NCI-H510A (cell line): ENCODE data around the gene NNMT.
"Not testable (repeated sequence)": the region's sequence is repeated elsewhere in the genome, so short reads cannot be mapped to it uniquely, and the experiment has no call there.

Experiments used
- DNase-seq: peaks from one replicate; lab custom pipeline; 2025; lab: John Stamatoyannopoulos, UW

The NNMT gene

GRCh38 chr11:114310095-114310494 lies 13.9 kb downstream of the NNMT start:
- no peak for DNase-seq

DNA sequence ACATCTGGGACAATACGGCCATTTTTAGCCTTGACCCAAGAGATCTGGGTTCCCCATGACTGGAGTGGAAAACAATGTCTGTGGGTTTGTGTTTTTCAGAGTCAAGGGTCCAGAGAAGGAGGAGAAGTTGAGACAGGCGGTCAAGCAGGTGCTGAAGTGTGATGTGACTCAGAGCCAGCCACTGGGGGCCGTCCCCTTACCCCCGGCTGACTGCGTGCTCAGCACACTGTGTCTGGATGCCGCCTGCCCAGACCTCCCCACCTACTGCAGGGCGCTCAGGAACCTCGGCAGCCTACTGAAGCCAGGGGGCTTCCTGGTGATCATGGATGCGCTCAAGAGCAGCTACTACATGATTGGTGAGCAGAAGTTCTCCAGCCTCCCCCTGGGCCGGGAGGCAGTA lies 15.7 kb downstream of the NNMT start:
- no peak for DNase-seq

DNA sequence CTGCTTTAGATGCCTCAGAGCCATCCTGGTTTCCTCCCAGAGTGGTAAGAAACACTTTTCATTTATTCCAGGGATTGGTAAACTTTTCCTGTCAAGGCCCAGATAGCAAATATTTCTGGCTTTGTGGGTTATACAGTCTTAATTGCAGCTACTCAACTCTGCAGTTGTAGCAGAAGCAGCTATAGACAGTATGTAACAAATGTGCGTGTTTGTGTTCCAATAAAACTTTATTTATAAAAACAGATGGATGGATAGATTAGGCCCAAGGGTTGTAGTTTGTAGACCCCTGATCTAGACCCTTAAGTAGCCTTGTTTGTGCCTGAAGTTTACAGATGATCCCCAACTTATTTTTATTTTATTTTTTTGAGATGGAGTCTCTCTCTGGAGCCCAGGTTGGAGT lies 17.9 kb downstream of the NNMT start:
- DNase-seq, result no peak

- DNase-seq, result no peak
Observed at GRCh38 chr11:114315749-114316368, 19.7 kb downstream of the NNMT start.

DNA sequence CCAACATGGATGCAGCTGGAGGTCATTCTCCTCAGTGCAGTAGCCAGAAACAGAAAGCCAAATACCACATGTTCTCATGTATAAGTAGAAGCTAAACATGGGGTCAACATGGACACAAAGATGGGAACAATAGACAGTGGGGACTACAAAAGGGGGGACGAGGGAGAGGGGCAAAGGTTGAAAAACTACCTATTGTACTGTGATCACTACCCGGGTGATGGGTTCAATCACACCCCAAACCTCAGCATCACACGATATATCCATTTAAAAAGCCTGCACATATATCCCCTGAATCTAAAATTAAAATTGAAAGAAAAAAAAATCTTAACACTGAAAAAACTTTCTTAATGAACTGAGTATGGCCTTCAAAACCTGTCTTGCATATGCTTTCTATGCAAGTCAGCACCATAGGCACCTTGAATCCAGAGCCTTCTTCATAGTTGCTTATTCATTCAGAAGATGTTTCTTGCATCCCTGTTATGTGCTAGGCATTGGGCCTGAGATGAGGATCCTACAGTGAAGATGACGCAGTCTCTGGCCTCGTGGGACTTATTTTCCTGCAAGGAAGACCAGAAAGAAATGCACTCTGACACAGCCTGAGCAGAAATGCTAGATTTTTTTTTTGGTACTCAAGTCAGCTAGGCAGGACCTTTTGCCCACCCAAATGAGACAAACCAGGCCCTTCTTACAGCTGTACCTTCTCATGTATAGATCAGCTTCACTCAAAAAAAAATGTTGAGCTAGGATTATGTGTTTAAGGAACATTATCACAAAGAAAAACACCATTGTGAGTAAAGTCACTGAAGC lies 21.0 kb downstream of the NNMT start:
- DNase-seq, result no peak

DNA sequence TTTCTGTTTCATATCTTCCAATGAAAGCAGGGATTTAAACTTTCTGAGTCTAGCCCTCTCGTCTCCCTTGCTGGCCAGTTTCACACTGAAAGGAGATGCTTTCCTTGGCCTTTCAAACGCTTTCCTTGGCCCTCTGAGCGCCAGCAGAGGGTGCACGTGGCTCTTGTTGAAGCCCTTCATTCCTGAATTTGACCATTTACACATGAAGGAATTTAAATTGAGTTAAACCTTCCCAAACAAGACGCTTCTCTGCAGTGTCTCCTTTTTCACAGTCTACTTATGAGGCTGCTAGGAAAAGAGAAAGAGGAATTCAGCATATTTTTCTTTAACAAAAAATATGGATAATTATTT lies 21.6 kb downstream of the NNMT start:
- DNase-seq, result no peak

- peak; percentile 53 for DNase-seq
Observed at GRCh38 chr11:114318361-114318760, 22.2 kb downstream of the NNMT start.

GRCh38 chr11:114319716-114320328 lies 23.6 kb downstream of the NNMT start:
- DNase-seq, result no peak

DNA sequence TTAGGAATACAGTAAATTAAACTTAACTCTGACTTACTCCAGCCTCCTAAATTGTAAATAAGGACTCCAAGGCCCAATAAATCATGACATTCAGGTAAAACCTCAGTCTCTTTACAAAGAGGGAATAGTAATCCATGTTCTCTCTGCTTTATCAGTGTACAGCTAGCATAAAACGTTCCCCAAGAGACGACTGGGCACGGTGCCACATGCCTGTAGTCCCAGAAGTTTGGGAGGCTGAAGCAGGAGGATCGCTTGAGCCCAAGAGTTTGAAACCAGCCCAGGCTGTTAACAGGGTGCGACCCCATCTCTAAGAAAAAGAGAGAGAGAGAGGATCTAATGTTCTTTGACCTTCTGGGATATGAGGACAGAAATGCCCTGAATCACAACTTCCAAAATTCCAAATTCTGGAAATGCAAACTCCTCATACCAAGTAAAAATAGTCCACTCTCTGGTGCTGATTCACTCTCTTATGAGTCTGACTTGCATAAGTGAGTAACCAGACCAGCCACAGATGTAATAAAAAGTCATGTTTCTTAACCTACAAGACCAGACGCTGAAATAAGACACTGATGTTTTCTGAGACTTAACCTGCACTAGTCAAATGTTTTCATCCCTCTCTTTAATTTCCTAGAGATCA lies 25.5 kb downstream of the NNMT start:
- DNase-seq, result no peak

GRCh38 chr11:114322934-114323333 lies 26.7 kb downstream of the NNMT start:
- DNase-seq, result no peak

DNA sequence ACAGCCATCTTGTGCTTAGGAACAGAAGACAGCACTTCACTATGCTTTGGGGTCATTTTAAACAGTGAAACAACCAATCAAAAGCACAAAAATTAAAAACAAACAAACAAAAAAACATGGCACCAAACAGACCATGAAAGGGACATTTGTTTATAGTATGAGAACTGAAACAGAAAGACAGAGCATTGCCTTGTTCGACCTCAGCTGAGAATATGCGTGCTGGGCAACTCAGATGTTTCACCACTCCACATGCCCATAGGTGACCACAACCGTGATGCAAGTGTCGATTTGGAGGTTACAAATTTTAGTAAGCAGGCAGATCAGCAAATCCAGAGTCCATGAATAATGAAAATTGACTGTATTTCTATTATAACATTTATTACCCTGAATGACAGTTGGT lies 30.0 kb downstream of the NNMT start:
- DNase-seq, result no peak

GRCh38 chr11:114326776-114327175 lies 30.6 kb downstream of the NNMT start:
- DNase-seq, result no peak

- no peak for DNase-seq
Observed at GRCh38 chr11:114330373-114330772, 34.2 kb downstream of the NNMT start.

DNA sequence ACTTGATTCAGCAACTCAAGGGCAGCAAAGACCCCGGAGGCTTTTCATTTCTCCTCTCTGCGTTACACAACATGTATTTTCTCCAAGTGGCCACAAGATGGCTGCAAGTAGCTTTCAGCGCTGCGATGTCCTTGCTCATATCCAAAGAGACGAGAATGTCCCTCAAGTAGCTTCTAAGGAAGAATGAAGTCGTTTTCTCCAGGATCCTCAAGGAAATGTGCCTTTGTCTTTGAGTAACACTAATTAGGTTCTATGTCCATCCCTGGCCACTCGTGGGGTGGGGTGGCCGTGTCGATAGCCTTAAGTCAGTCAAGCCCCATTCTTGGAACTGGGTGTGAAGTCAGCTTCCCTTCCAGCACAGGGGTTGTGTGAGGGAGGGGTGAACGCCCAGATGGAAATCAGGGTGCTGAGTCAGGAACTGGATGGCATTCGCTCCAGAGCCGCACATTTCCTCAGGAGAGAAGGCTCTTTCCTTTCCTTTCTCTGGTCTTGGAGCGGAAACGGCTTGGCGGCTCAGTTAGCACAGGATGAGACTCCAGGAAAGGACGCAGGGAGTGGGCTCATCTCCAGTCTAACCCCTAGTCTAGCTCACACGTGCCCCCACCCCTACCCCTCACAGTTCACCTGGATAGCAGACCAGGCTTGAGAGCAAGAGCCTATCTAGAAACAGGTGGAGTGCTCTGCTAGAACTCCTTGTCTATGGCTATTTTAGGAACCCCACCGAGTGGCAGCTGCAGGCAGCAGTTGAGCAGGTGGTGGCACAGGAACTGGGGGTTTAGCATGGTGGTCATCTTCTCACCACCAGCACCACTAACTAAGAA lies 44.3 kb downstream of the NNMT start:
- DNase-seq, result peak; percentile 29

DNA sequence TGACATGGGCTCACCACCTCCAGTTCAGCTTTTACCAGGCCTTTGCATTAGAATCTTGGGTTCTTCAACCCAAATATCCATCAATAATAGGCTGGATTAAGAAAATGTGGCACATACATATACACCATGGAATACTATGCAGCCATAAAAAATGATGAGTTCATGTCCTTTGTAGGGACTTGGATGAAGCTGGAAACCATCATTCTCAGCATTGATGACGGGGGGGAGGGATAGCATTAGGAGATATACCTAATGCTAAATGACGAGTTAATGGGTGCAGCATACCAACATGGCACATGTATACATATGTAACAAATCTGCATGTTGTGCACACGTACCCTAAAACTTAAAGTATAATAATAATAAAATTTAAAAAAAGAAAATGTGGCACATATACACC lies 45.5 kb downstream of the NNMT start:
- not testable (repeated sequence) for DNase-seq

- DNase-seq, result no peak
Observed at GRCh38 chr11:114342476-114342875, 46.3 kb downstream of the NNMT start.

DNA sequence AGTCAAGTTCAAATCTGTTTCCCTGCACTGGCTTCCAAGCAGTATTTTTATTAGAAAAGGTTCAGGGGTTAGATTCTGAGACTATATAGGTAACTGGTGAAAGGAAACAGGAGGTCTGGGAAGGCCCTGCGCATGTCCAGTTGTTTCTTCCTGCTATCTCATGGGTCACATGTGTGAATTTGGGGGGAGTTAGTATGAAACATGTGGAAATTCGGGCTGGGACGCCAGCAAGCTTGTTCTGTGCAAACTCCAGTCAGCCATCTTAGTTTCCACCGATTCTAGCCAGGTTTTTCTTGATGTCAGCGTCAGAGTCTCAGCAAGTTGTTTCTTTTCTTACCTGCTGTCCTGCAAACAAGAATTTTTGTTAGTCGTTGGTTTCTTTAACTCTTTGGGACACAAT lies 46.8 kb downstream of the NNMT start:
- DNase-seq, result no peak

DNA sequence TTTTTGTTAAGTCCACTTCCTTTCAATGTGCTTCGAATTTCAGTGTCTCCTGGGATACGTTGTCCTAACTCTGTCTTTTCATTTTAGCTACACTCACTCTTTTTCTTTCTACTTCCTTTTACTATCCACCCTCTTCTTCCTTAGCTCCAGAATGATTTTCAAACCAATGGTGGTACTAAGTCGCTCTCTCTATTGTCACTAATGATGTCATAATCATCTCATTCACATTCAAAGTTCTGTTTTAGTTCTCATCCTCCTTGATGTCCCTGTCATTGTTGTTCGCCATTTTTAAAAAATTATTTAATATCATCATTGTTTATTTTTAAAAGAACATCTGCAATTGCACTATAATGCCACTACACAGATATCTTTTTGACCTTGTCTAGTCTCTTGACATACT lies 47.3 kb downstream of the NNMT start:
- no peak for DNase-seq

DNA sequence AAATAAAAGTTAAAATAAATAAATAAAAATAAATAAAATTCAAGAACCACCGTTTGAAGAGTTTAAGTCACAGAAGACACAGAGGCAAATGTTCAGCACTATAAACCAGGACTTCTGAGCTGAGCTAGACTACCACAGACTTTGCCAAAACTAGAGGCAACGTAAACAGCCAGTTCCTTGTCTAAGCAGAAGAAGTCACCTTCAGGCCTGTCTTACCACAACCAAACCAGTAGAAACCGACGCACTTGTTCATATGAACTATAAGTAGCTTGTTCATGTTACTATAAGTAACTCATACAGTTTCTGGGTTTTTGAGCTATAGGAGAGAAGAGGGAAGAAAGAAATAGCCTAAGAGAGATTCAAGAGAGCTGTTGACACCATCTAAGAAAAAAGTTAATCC lies 48.3 kb downstream of the NNMT start:
- DNase-seq, result no peak

DNA sequence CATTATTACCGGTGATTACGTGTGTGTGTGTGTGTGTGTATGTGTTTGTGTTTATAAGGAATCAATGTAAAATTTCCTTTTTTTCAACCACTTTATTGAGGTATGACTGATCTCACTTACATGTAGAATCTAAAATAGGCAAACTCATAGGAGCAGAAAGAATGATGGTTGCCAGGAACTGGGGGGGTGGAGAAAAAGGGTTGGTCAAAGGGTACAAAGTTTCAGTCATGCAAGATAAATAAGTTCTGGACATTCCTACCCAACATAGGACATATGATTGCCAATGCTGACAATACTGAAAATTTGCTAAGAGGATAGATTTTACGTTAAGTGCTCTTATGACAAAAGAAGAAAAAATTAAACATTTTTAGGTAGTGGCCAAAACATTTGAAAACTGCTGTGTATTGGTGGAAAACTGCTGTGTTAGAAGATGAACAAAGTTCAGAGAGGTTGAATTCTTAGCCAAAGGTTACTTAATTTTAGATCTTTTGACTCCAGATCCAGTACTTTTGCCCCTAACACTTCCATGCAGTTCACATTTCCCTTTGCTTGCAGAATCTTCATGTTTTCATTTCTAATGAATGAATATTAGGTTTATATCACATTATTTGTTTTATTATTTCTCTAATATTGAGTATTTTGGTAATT lies 49.5 kb downstream of the NNMT start:
- no peak for DNase-seq

- DNase-seq, result no peak
Observed at GRCh38 chr11:114346709-114347141, 50.5 kb downstream of the NNMT start.
